CD14-positive monocyte (primary cell): ENCODE measurements around the gene CTNNB1. TPM values are rescaled to one million over a fixed set of nuclear protein-coding genes. Genes with fewer than 3 reads are reported as not detected.

Source experiments
- DNase-seq, 3 donors: peaks; one replicate each; pipeline ENCODE4 v3.0.0-alpha.2; 2011 to 2022
- H2AFZ ChIP-seq: 2 replicates; pipeline ENCODE4 v1.6.0; 2012; ENCODE audit warnings: mild to moderate bottlenecking, low read depth, low read length, inconsistent platforms; ENCODE audit not compliant: insufficient read depth, poor library complexity, severe bottlenecking
- H3K27ac ChIP-seq, 2 donors: 1 replicate in 1 of 2; 2 replicates in 1 of 2; pipeline ENCODE4 v1.5.1; 2012 to 2013; ENCODE audit warnings: low read length in 2 of 2, control low read depth in 1 of 2, inconsistent platforms in 1 of 2, low read depth in 1 of 2, mild to moderate bottlenecking in 1 of 2
- H3K27me3 ChIP-seq, 2 donors: one replicate each; pipeline versions ENCODE4 v1.6.0 to v1.6.1; 2011 to 2013; ENCODE audit warnings: low read length in 2 of 2; ENCODE audit not compliant: control insufficient read depth in 2 of 2, insufficient read depth in 2 of 2
- H3K36me3 ChIP-seq, 2 donors: replicated peaks in 1 of 2; 1 replicate in 1 of 2; 2 replicates in 1 of 2; pipeline versions ENCODE4 v1.5.1 to v1.6.1; 2012 to 2013; ENCODE audit warnings: low read length in 2 of 2, control low read depth in 1 of 2, inconsistent platforms in 1 of 2, mild to moderate bottlenecking in 1 of 2; ENCODE audit not compliant: insufficient read depth in 2 of 2, control insufficient read depth in 1 of 2
- H3K4me1 ChIP-seq, 2 donors: 1 replicate in 1 of 2; 2 replicates in 1 of 2; pipeline versions ENCODE4 v1.5.1 to v1.6.1; 2012 to 2013; ENCODE audit warnings: low read length in 2 of 2, control low read depth in 1 of 2, inconsistent platforms in 1 of 2, mild to moderate bottlenecking in 1 of 2, moderate library complexity in 1 of 2; ENCODE audit not compliant: insufficient read depth in 2 of 2, control insufficient read depth in 1 of 2
- H3K4me2 ChIP-seq: replicated peaks from 2 replicates; pipeline ENCODE3; 2012; ENCODE audit warnings: low read length, moderate library complexity, mild to moderate bottlenecking; ENCODE audit not compliant: poor library complexity, severe bottlenecking; ENCODE audit errors: extremely low read depth
- H3K4me3 ChIP-seq, 3 experiments: fragments of 200-600 bp in 1 of 3; sonication (generic) in 1 of 3; replicated peaks in 1 of 3; 1 replicate in 2 of 3; 2 replicates in 1 of 3; pipeline ENCODE4 v1.5.1; 2011 to 2013; ENCODE audit warnings: low read length in 3 of 3, mild to moderate bottlenecking in 3 of 3, control low read depth in 2 of 3, low read depth in 2 of 3, inconsistent platforms in 1 of 3, moderate library complexity in 1 of 3
- H3K79me2 ChIP-seq: 2 replicates; pipeline ENCODE4 v1.6.0; 2012; ENCODE audit warnings: mild to moderate bottlenecking, control low read depth, inconsistent platforms, low read length, moderate library complexity; ENCODE audit not compliant: insufficient read depth
- H3K9ac ChIP-seq: 2 replicates; pipeline ENCODE4 v1.6.0; 2017; ENCODE audit warnings: low read length, mild to moderate bottlenecking; ENCODE audit not compliant: insufficient read depth, poor library complexity, severe bottlenecking
- H3K9me3 ChIP-seq, 2 donors: replicated peaks in 1 of 2; 1 replicate in 1 of 2; 2 replicates in 1 of 2; pipeline versions ENCODE4 v1.5.1 to v1.6.1; 2012 to 2013; ENCODE audit warnings: low read length in 2 of 2, control low read depth in 1 of 2; ENCODE audit not compliant: control insufficient read depth in 1 of 2, insufficient read depth in 1 of 2
- H4K20me1 ChIP-seq: 2 replicates; pipeline ENCODE4 v1.6.0; 2012; ENCODE audit warnings: mild to moderate bottlenecking, low read length, control low read depth, moderate library complexity; ENCODE audit not compliant: insufficient read depth
- H3K27ac Mint-ChIP-seq, 7 donors: one replicate each; pipeline ENCODE4 v1.8.0; 2020; ENCODE audit warnings: mild to moderate bottlenecking in 7 of 7, mixed read lengths in 7 of 7, moderate library complexity in 6 of 7, inconsistent platforms in 2 of 7
- H3K27me3 Mint-ChIP-seq, 3 donors: one replicate each; pipeline ENCODE4 v1.8.0; 2021 to 2022; ENCODE audit warnings: low read depth in 3 of 3, mild to moderate bottlenecking in 3 of 3, mixed read lengths in 3 of 3, moderate library complexity in 3 of 3, inconsistent platforms in 1 of 3
- H3K36me3 Mint-ChIP-seq, 2 donors: one replicate each; pipeline ENCODE4 v1.8.0; 2020; ENCODE audit warnings: mixed read lengths in 2 of 2, inconsistent platforms in 1 of 2, mild to moderate bottlenecking in 1 of 2
- H3K4me1 Mint-ChIP-seq: one replicate; pipeline ENCODE4 v1.8.0; 2020; ENCODE audit warnings: mild to moderate bottlenecking, mixed read lengths
- H3K4me3 Mint-ChIP-seq, 2 donors: one replicate each; pipeline ENCODE4 v1.8.0; 2020; ENCODE audit warnings: mild to moderate bottlenecking in 2 of 2, mixed read lengths in 2 of 2, moderate library complexity in 1 of 2
- H3K9me3 Mint-ChIP-seq, 7 donors: one replicate each; pipeline ENCODE4 v1.8.0; 2020 to 2022; ENCODE audit warnings: mixed read lengths in 7 of 7, mild to moderate bottlenecking in 6 of 7, moderate library complexity in 6 of 7, inconsistent platforms in 2 of 7
- CTCF ChIP-seq: fragments of 200-600 bp; IDR thresholded peaks from one replicate; pipeline ENCODE4 v1.8.0; 2022; ENCODE audit warnings: antibody characterized with exemption, mild to moderate bottlenecking
- WGBS: methylation state at CpG from one replicate; pipeline ENCODE4 v1.1.5; 2013; ENCODE audit warnings: missing lambda C conversion rate; ENCODE audit not compliant: insufficient coverage; 5-methylcytosine and 5-hydroxymethylcytosine counted together
- intact Hi-C, 2 donors: fragments of 100-400 bp; cut with micrococcal nuclease; formaldehyde crosslinking; loops; one replicate each; pipeline versions ENCODE4 v1.15.0 to v1.15.1; 2023
- polyA plus RNA-seq, 3 donors: library from polyadenylated mRNA; depleted of rRNA in 1 of 3; unstranded in 2 of 3; stranded (reverse) in 1 of 3; fragments of 300-500 nt in 2 of 3; fragments of >200 nt in 1 of 3; fragmentation: Illumina TruSeq in 2 of 3; gene quantifications; 1 replicate in 2 of 3; 2 replicates in 1 of 3; pipeline ENCODE4 v1.2.3, GENCODE V29; 2012 to 2021

Gene CTNNB1
- polyA plus RNA-seq, 3 donors = 51.2 to 240 (median 54.3) TPM

GRCh38 chr3:41204369-41204768, 5.1 kb downstream of the CTNNB1 start:
- Histone ChIP-seq H2AFZ (no peak overlapping the region), H3K9me3 (no peaks in the 10 kb centered on the region), H3K4me2 (peak overlapping the region; percentile 91), H3K79me2 (peaks cover 100% of the 10 kb centered on the region), H3K27ac (no peak overlapping the region), H3K36me3 (no peaks in the 10 kb centered on the region), H3K9ac (no peak overlapping the region), H3K4me3 (peak overlapping the region in 1 of 3 experiments; percentile 89), H4K20me1 (peaks cover 94% of the 10 kb centered on the region), H3K4me1 (peaks cover 20 to 57% of the 10 kb centered on the region in 2 donors), H3K27me3 (no peaks in the 10 kb centered on the region)
- Mint-ChIP-seq H3K4me1 (peaks cover 77% of the 10 kb centered on the region), H3K27me3 (no peaks in the 10 kb centered on the region), H3K27ac (no peak overlapping the region), H3K4me3 (peak overlapping the region in 1 of 2 donors; percentile 98), H3K9me3 (peaks cover 0 to 4% (median 0%) of the 10 kb centered on the region in 7 donors), H3K36me3 (peaks cover 11 to 37% of the 10 kb centered on the region in 2 donors)
- TF ChIP-seq CTCF = no peak
- no CpG with 5 or more reads among the region's 1 CpG for WGBS
- DNase-seq = no peak
- intact Hi-C loops = loop anchor here in 1 of 2 donors (10.0 kb wide), 1 partner anchor 230 kb away; no protein-coding TSS in a partner anchor

GRCh38 chr3:41205591-41205990, 6.3 kb downstream of the CTNNB1 start:
- peaks cover 100% of the 10 kb centered on the region for H4K20me1 ChIP-seq
- intact Hi-C loops = loop anchor here in 1 of 2 donors (10.0 kb wide), 1 partner anchor 231 kb away; no protein-coding TSS in a partner anchor
- peak overlapping the region; percentile 4 for H3K4me2 ChIP-seq
- DNase-seq = no peak
- no peak overlapping the region for H3K9ac ChIP-seq
- H3K4me1 Mint-ChIP-seq = peaks cover 77% of the 10 kb centered on the region
- H3K27me3 ChIP-seq = no peaks in the 10 kb centered on the region
- no peak overlapping the region for H2AFZ ChIP-seq
- peaks cover 11 to 37% of the 10 kb centered on the region in 2 donors for H3K36me3 Mint-ChIP-seq
- peak overlapping the region in 1 of 2 donors; percentile 43 for H3K4me3 Mint-ChIP-seq
- H3K9me3 ChIP-seq = no peaks in the 10 kb centered on the region
- H3K4me1 ChIP-seq = peaks cover 20 to 57% of the 10 kb centered on the region in 2 donors
- H3K27ac Mint-ChIP-seq = peak overlapping the region in 1 of 7 donors; percentile 26
- peak overlapping the region in 1 of 2 donors; percentile 1 for H3K27ac ChIP-seq
- H3K9me3 Mint-ChIP-seq = peaks cover 0 to 4% (median 0%) of the 10 kb centered on the region in 7 donors
- H3K79me2 ChIP-seq = peaks cover 100% of the 10 kb centered on the region
- no peaks in the 10 kb centered on the region for H3K27me3 Mint-ChIP-seq
- WGBS = 97% methylated on average over 7 of the region's 9 CpGs
- no peak for TF ChIP-seq CTCF
- no peaks in the 10 kb centered on the region for H3K36me3 ChIP-seq
- no peak overlapping the region for H3K4me3 ChIP-seq
